Naive B cell (primary cell): ENCODE data around the gene LUM. TPM values are rescaled to one million over a fixed set of nuclear protein-coding genes. Genes with fewer than 3 reads are reported as not detected.

Experiments used
- ATAC-seq, 2 donors: fragments of 150-1000 bp; cut with Tn5 transposase; 2 replicates each; pipeline ENCODE4 v1.10.0; 2021; ENCODE audit warnings: low read depth in 2 of 2, mild to moderate bottlenecking in 2 of 2, moderate library complexity in 2 of 2
- DNase-seq: peaks from one replicate; pipeline ENCODE4 v3.0.0; 2022
- H3K27ac Mint-ChIP-seq, 6 donors: one replicate each; pipeline ENCODE4 v1.8.0; 2020 to 2022; ENCODE audit warnings: mild to moderate bottlenecking in 6 of 6, mixed read lengths in 6 of 6, moderate library complexity in 5 of 6, inconsistent platforms in 2 of 6
- H3K27me3 Mint-ChIP-seq, 3 donors: one replicate each; pipeline ENCODE4 v1.8.0; 2021 to 2022; ENCODE audit warnings: mixed read lengths in 3 of 3, mild to moderate bottlenecking in 1 of 3
- H3K36me3 Mint-ChIP-seq, 2 donors: one replicate each; pipeline ENCODE4 v1.8.0; 2020 to 2022; ENCODE audit warnings: mixed read lengths in 2 of 2, inconsistent platforms in 1 of 2, mild to moderate bottlenecking in 1 of 2
- H3K4me1 Mint-ChIP-seq, 3 donors: one replicate each; pipeline ENCODE4 v1.8.0; 2020 to 2022; ENCODE audit warnings: mixed read lengths in 3 of 3, inconsistent platforms in 1 of 3, mild to moderate bottlenecking in 1 of 3, moderate library complexity in 1 of 3
- H3K4me3 Mint-ChIP-seq, 8 donors: one replicate each; pipeline ENCODE4 v1.8.0; 2020 to 2022; ENCODE audit warnings: mild to moderate bottlenecking in 8 of 8, mixed read lengths in 8 of 8, moderate library complexity in 8 of 8, inconsistent platforms in 2 of 8
- H3K9me3 Mint-ChIP-seq, 7 donors: one replicate each; pipeline ENCODE4 v1.8.0; 2020 to 2022; ENCODE audit warnings: mixed read lengths in 7 of 7, mild to moderate bottlenecking in 5 of 7, inconsistent platforms in 2 of 7, moderate library complexity in 1 of 7
- polyA plus RNA-seq, 6 donors: library from polyadenylated mRNA; unstranded; fragments of 300-500 nt; fragmentation: Illumina TruSeq; gene quantifications; one replicate each; pipeline ENCODE4 v1.2.3, GENCODE V29; 2021; ENCODE audit warnings: low read depth in 6 of 6

The LUM gene
- not detected for polyA plus RNA-seq

DNA sequence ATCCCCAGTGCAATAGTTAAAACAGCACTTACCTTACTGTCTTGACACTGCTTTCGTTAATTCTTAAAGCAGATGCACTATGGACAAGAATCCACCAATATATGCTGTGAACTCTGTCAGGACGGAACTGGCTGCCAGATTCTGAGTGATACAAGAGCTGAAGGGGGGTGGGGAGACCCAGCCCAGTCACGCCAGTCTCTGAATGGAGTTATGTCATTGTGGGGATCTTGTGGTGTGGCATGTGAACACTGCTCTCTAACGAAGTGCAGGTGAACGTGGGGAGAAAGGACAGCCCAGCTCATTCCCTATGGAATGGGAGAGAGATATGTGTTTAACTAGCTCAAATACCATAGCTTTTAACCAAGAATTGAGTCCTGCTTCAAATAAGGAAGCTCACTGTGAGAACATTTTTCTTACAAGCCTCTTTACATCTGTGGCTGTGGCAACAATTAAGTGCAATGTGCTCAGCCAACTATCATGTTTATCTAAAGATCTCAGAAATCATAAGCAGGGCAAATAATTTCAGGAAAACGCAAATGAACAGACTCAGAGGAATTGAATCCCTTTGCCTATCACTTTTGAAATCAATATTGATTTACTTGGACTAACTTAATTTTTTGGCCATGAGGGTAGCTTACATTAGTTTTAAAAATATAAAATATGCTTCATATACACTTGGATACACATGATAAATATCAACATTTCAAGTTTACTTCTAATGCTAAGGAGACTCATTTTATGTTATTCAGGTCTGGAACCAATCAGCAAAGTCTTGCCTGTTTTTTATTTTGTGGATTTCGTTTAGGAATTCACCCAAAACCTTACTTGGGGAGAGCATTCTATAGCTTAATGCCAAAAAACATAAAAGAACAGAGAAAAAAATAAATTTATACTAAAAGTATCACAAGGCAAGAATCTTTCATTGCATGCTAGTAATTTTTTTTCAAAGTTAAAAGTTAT, at the start of gene LUM:
Gene LUM (minus strand): TSS at position 129 of the 960 bp plus-strand sequence. CDS start 2,515 bp downstream, outside the sequence.
- Mint-ChIP-seq H3K4me3 (no peak within 1 kb of the TSS), H3K4me1 (no peaks in the 10 kb centered on the region), H3K27me3 (no peaks in the 10 kb centered on the region), H3K36me3 (no peaks in the 10 kb centered on the region), H3K9me3 (no peaks in the 10 kb centered on the region), H3K27ac (peak within 1 kb of the TSS in 1 of 6 donors; percentile 21)
- no peak for ATAC-seq
- no peak for DNase-seq

DNA sequence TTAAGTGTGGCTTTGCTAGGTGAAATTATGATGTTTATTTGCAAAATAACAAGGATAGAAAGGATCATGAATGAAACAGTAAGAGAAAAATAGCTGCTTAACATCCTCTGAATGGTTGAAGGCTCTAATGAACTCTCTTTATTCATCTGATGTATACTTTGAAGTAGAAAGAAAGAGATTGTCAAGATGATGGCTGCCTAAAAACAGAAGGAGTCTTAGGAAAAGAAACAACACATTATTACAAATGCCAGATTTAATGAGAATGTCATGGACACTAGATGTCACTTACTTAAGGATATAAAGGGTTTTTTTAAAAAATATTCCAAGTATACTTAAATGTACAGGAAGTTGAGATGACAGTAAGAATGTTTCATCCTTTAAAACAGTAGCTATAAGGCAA, 49.7 kb upstream of the LUM start:
- Mint-ChIP-seq H3K4me1 (no peaks in the 10 kb centered on the region), H3K36me3 (no peaks in the 10 kb centered on the region), H3K27me3 (no peaks in the 10 kb centered on the region), H3K9me3 (no peaks in the 10 kb centered on the region), H3K4me3 (no peak overlapping the region), H3K27ac (no peak overlapping the region)
- no peak for ATAC-seq
- no peak for DNase-seq

GRCh38 chr12:91155990-91156389, 44.7 kb upstream of the LUM start:
- no peaks in the 10 kb centered on the region for H3K27me3 Mint-ChIP-seq
- ATAC-seq, result no peak
- no peaks in the 10 kb centered on the region for H3K9me3 Mint-ChIP-seq
- no peak overlapping the region for H3K27ac Mint-ChIP-seq
- DNase-seq, result no peak
- H3K36me3 Mint-ChIP-seq, result no peaks in the 10 kb centered on the region
- no peaks in the 10 kb centered on the region for H3K4me1 Mint-ChIP-seq
- H3K4me3 Mint-ChIP-seq, result no peak overlapping the region

DNA sequence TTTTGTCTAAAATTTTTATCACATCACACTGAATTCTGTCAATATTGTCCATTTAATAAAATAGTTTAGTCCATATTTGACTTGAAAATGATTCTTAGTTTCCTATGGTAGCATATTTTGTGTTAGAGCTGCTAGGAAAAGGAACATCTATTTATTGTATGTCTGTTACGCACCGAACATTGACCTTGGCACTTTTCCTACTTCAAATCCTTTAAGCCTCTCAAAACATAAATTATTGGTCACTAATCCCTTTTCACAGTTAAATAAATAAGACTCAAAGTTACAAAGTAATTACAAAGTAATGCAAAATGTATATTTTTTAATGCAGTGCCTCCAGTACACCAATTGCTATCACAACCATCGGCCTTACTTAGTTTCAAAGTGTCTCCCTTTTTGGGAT, 42.8 kb upstream of the LUM start:
- Mint-ChIP-seq H3K9me3 (peaks cover 0 to 3% (median 0%) of the 10 kb centered on the region in 7 donors), H3K27ac (no peak overlapping the region)

GRCh38 chr12:91144053-91144452, 32.8 kb upstream of the LUM start:
- peaks cover 0 to 4% (median 0%) of the 10 kb centered on the region in 7 donors for H3K9me3 Mint-ChIP-seq
- peaks cover 0 to 8% (median 0%) of the 10 kb centered on the region in 3 donors for H3K27me3 Mint-ChIP-seq
- no peaks in the 10 kb centered on the region for H3K4me1 Mint-ChIP-seq
- no peak for DNase-seq
- H3K27ac Mint-ChIP-seq, result no peak overlapping the region
- H3K36me3 Mint-ChIP-seq, result no peaks in the 10 kb centered on the region
- H3K4me3 Mint-ChIP-seq, result no peak overlapping the region
- ATAC-seq, result no peak

More for the DNA sequence above, 42.8 kb upstream of the LUM start:
- H3K36me3 Mint-ChIP-seq, result no peaks in the 10 kb centered on the region
- no peak overlapping the region for H3K4me3 Mint-ChIP-seq
- ATAC-seq (no peak), DNase-seq (no peak)
- no peaks in the 10 kb centered on the region for H3K4me1 Mint-ChIP-seq
- H3K27me3 Mint-ChIP-seq, result no peaks in the 10 kb centered on the region

DNA sequence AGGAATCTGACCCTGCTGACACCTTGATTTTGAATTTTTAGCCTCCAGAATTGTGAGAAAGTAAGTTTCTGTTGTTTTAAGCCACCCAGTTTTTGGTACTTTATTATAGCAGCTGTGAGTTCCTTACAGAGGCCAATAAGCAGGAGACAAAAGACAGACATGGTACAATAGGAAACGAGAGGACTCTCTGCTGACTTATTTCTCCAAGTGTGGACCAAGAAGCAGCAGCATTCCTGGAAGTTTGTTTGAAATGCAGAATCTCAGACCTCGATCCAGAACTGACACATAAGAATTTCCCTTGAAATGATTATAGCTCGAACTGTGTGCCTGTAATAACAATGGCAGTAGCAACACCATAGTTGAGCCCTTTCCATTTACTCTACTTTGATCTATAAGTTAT, 31.9 kb upstream of the LUM start:
- peaks cover 0 to 8% (median 0%) of the 10 kb centered on the region in 3 donors for H3K27me3 Mint-ChIP-seq
- no peak overlapping the region for H3K4me3 Mint-ChIP-seq
- DNase-seq, result no peak
- H3K36me3 Mint-ChIP-seq, result no peaks in the 10 kb centered on the region
- no peaks in the 10 kb centered on the region for H3K4me1 Mint-ChIP-seq
- no peak overlapping the region for H3K27ac Mint-ChIP-seq
- H3K9me3 Mint-ChIP-seq, result peaks cover 0 to 4% (median 0%) of the 10 kb centered on the region in 7 donors
- no peak for ATAC-seq

DNA sequence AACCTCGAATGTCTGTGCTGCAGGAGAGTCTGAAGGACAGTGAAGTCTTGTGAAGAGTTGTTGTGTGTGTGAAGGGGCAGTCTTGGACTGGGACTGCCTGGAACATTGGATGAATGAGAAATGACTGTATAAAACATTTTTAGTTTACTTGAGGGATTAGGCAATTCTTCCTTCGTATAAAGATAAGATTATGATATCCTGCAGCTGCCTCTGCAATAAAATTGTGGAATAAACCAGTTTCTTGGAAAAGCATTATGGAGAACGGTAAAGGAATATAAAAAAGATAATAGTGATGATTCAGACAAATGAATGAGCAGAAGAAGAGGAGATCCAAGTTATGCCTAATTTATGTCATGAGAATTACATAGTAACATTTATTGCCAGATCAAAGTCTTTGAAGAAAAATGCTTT, 30.9 kb upstream of the LUM start:
- DNase-seq (no peak), ATAC-seq (no peak)
- H3K9me3 Mint-ChIP-seq, result peaks cover 0 to 4% (median 0%) of the 10 kb centered on the region in 7 donors
- no peaks in the 10 kb centered on the region for H3K4me1 Mint-ChIP-seq
- peaks cover 0 to 7% (median 0%) of the 10 kb centered on the region in 3 donors for H3K27me3 Mint-ChIP-seq
- H3K4me3 Mint-ChIP-seq, result no peak overlapping the region
- no peak overlapping the region for H3K27ac Mint-ChIP-seq
- no peaks in the 10 kb centered on the region for H3K36me3 Mint-ChIP-seq

- no peaks in the 10 kb centered on the region for H3K4me1 Mint-ChIP-seq
- H3K27ac Mint-ChIP-seq, result no peak overlapping the region
- DNase-seq (no peak), ATAC-seq (no peak)
- H3K9me3 Mint-ChIP-seq, result peaks cover 0 to 2% (median 0%) of the 10 kb centered on the region in 7 donors
- no peak overlapping the region for H3K4me3 Mint-ChIP-seq
- peaks cover 0 to 3% (median 0%) of the 10 kb centered on the region in 3 donors for H3K27me3 Mint-ChIP-seq
- H3K36me3 Mint-ChIP-seq, result no peaks in the 10 kb centered on the region
These were observed 29.0 kb upstream of the LUM start for GRCh38 chr12:91140026-91140931.

DNA sequence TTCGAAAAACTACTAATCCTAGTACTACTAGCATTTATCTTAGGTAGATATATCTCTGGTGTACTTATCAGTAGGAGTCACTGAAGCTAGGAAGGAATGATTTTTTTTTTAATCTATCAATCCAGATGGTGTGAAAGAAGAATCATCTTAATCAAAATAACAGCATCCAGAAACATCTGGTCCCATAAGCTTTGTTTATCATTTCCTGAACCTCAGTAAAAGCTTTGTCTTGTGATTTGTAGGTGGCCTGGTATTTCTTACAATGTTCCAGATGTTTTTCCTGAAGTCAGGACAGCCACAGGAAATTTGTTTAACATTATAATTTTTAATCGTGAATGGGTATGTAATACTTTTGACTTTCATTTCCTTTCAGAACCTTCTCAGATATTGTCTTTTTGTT, 28.0 kb upstream of the LUM start:
- ATAC-seq (no peak), DNase-seq (no peak)
- Mint-ChIP-seq H3K27me3 (peaks cover 0 to 3% (median 0%) of the 10 kb centered on the region in 3 donors), H3K4me3 (no peak overlapping the region), H3K4me1 (no peaks in the 10 kb centered on the region), H3K27ac (no peak overlapping the region), H3K9me3 (peaks cover 0 to 6% (median 0%) of the 10 kb centered on the region in 7 donors), H3K36me3 (no peaks in the 10 kb centered on the region)

GRCh38 chr12:91138337-91138920, 27.1 kb upstream of the LUM start:
- Mint-ChIP-seq H3K27ac (no peak overlapping the region), H3K4me3 (no peak overlapping the region), H3K27me3 (peaks cover 0 to 3% (median 0%) of the 10 kb centered on the region in 3 donors), H3K9me3 (peaks cover 0 to 6% (median 0%) of the 10 kb centered on the region in 7 donors), H3K4me1 (no peaks in the 10 kb centered on the region), H3K36me3 (no peaks in the 10 kb centered on the region)
- DNase-seq (no peak), ATAC-seq (no peak)

GRCh38 chr12:91133871-91134270, 22.6 kb upstream of the LUM start:
- H3K27ac Mint-ChIP-seq, result no peak overlapping the region
- no peaks in the 10 kb centered on the region for H3K36me3 Mint-ChIP-seq
- H3K4me1 Mint-ChIP-seq, result peaks cover 0 to 3% (median 0%) of the 10 kb centered on the region in 3 donors
- DNase-seq, result no peak
- peaks cover 0 to 17% (median 3%) of the 10 kb centered on the region in 3 donors for H3K27me3 Mint-ChIP-seq
- peaks cover 0 to 6% (median 4%) of the 10 kb centered on the region in 7 donors for H3K9me3 Mint-ChIP-seq
- H3K4me3 Mint-ChIP-seq, result no peak overlapping the region
- no peak for ATAC-seq

GRCh38 chr12:91129662-91130362, 18.5 kb upstream of the LUM start:
- H3K27me3 Mint-ChIP-seq, result peaks cover 0 to 17% (median 3%) of the 10 kb centered on the region in 3 donors
- H3K4me1 Mint-ChIP-seq, result peaks cover 0 to 3% (median 0%) of the 10 kb centered on the region in 3 donors
- H3K4me3 Mint-ChIP-seq, result no peak overlapping the region
- DNase-seq (no peak), ATAC-seq (no peak)
- H3K27ac Mint-ChIP-seq, result no peak overlapping the region
- no peaks in the 10 kb centered on the region for H3K36me3 Mint-ChIP-seq
- peaks cover 0 to 4% (median 2%) of the 10 kb centered on the region in 7 donors for H3K9me3 Mint-ChIP-seq
